PC-9 (cell line): ENCODE data around the gene LDHB. TPM values are rescaled to one million over a fixed set of nuclear protein-coding genes. Genes with fewer than 3 reads are reported as not detected.
"Not testable (repeated sequence)": the region's sequence is repeated elsewhere in the genome, so short reads cannot be mapped to it uniquely, and the experiment has no call there.

Experiments
- BruUV-seq: library from RNA; stranded (reverse); fragments of 400-500 nt; replicated peaks from 2 replicates; lab custom pipeline; 2021; lab: Mats Ljungman, UMichigan
- CTCF ChIA-PET: fragments of 300-600 bp; sonication (Branson Sonifier 250); formaldehyde crosslinking; loops from one replicate; lab custom pipeline; 2022; ENCODE audit warnings: antibody characterized with exemption; lab: Charles Lee
- POLR2A ChIA-PET: fragments of 300-600 bp; sonication (Branson Sonifier 250); formaldehyde crosslinking; loops from one replicate; lab custom pipeline; 2022; ENCODE audit warnings: antibody characterized with exemption; ENCODE audit not compliant: unreplicated experiment; lab: Charles Lee
- DNase-seq, 2 experiments: peaks; one replicate each; pipeline versions ENCODE4 v3.0.0 to v3.0.0-alpha.2; 2015 to 2022; ENCODE audit warnings: mixed read lengths in 1 of 2
- H2AFZ ChIP-seq: fragments of 200-600 bp; sonication (generic); 2 replicates; pipeline ENCODE4 v1.8.1; 2017; ENCODE audit warnings: antibody characterized with exemption
- H3F3A ChIP-seq: fragments of 200-600 bp; sonication (generic); 2 replicates; pipeline ENCODE4 v1.8.1; 2017; ENCODE audit warnings: antibody characterized with exemption, mild to moderate bottlenecking, low read depth; ENCODE audit not compliant: insufficient read depth
- H3K27ac ChIP-seq: fragments of 200-600 bp; sonication (generic); 2 replicates; pipeline ENCODE4 v1.6.1; 2016; ENCODE audit warnings: mixed run types
- H3K27me3 ChIP-seq: fragments of 200-600 bp; sonication (generic); 2 replicates; pipeline ENCODE4 v1.6.1; 2016; ENCODE audit warnings: low read depth, mixed run types; ENCODE audit not compliant: insufficient read depth
- H3K36me3 ChIP-seq: fragments of 200-600 bp; sonication (generic); 2 replicates; pipeline ENCODE4 v1.6.1; 2016; ENCODE audit warnings: low read depth, mixed run types
- H3K4me1 ChIP-seq: fragments of 200-600 bp; sonication (generic); replicated peaks from 2 replicates; pipeline ENCODE4 v1.6.1; 2016; ENCODE audit warnings: mixed run types; ENCODE audit not compliant: insufficient read depth
- H3K4me2 ChIP-seq: fragments of 200-600 bp; sonication (generic); 2 replicates; pipeline ENCODE4 v1.6.1; 2017; ENCODE audit warnings: mixed run types
- H3K4me3 ChIP-seq: fragments of 200-600 bp; sonication (generic); 2 replicates; pipeline ENCODE4 v1.6.1; 2016; ENCODE audit warnings: mixed run types
- H3K79me2 ChIP-seq: fragments of 200-600 bp; sonication (generic); 2 replicates; pipeline ENCODE4 v1.6.1; 2017; ENCODE audit warnings: low read depth, mixed run types
- H3K9me2 ChIP-seq: fragments of 200-600 bp; sonication (generic); 2 replicates; pipeline ENCODE4 v1.8.1; 2017; ENCODE audit warnings: mild to moderate bottlenecking; ENCODE audit not compliant: insufficient read depth
- H3K9me3 ChIP-seq: fragments of 200-600 bp; sonication (generic); 2 replicates; pipeline ENCODE4 v1.8.1; 2016; ENCODE audit warnings: low read depth; ENCODE audit not compliant: insufficient read depth
- H4K20me1 ChIP-seq: fragments of 200-600 bp; sonication (generic); 2 replicates; pipeline ENCODE4 v1.8.1; 2017; ENCODE audit not compliant: insufficient read depth
- EZH2 ChIP-seq: fragments of 200-600 bp; sonication (generic); IDR thresholded peaks from 2 replicates; pipeline ENCODE4 v1.8.0; 2017; ENCODE audit warnings: antibody characterized with exemption, low read depth
- intact Hi-C: fragments of 100-400 bp; cut with micrococcal nuclease; formaldehyde crosslinking; loops from one replicate; pipeline ENCODE4 v1.10.0; 2022; ENCODE audit not compliant: unreplicated experiment
- total RNA-seq: library from RNA; stranded (reverse); gene quantifications from 2 replicates; pipeline ENCODE4 v1.2.3, GENCODE V29; 2021
- TF ChIP-seq, protein P1 (sequence below): fragments of 200-600 bp; sonication (generic); conservative IDR thresholded peaks from 2 replicates; pipeline ENCODE4 v1.6.1; 2017; ENCODE audit warnings: mixed run types, antibody characterized with exemption, mild to moderate bottlenecking, moderate library complexity

LDHB gene
- total RNA-seq, 1 experiment from 2014 or later: 994 TPM

DNA sequence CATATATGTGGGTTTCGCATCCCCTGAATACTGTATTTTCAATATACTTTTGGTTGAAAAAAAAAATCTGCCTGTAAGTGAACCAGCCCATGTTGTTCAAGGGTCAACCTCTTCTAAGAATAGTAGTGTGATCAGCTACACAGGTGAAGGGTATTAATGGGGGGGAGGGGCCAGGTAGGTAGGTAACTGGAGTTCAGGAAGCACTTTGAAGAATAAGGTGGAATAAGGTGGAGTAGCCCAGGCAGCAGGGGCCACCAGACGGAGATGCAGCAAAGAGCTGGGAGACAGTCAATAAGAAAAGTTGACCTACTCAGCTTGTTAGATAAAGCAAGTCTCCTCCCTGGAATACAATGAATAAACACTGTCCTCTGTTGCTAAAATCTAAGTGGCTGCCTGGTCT is 9.3 kb downstream of the LDHB start:
- POLR2A ChIA-PET: interaction anchor here (0.8 kb wide), 1 partner anchor 9 kb away, joined by 5 read pairs; no protein-coding TSS in a partner anchor
- H4K20me1 ChIP-seq: peaks cover 16% of the 10 kb centered on the region
- no TSS peak for BruUV-seq

DNA sequence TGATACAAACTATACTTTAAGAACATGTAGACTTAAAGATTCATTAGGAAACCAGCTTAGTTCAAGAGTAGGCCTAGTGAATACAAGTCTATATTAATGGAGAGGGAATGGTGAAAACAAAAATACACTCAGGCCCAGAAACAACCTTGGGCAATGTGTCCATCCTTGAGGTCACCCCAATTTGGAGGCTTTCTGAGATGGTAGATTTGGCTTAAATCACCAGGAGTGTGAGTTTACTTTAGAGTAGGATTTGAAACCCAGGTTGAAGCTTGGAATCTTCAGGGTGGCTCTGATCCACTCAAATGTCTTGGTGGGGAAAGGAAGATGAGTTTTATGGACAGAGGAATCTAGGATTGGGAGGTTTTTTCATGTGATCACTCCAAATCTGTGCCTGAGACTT is 10.5 kb downstream of the LDHB start:
- Histone ChIP-seq H3F3A (peaks cover 18% of the 10 kb centered on the region; the same call in 1 of the 2 replicates), H3K9me3 (no peaks in the 10 kb centered on the region), H3K36me3 (peaks cover 85% of the 10 kb centered on the region), H3K4me3 (no peak overlapping the region), H2AFZ (no peak overlapping the region), H3K4me1 (no peaks in the 10 kb centered on the region), H3K79me2 (peaks cover 28% of the 10 kb centered on the region), H4K20me1 (peaks cover 16% of the 10 kb centered on the region), H3K27ac (no peak overlapping the region), H3K9me2 (no peaks in the 10 kb centered on the region), H3K4me2 (no peak overlapping the region), H3K27me3 (no peaks in the 10 kb centered on the region)
- TF ChIP-seq EZH2: no peak
- TF ChIP-seq, protein P1, sequence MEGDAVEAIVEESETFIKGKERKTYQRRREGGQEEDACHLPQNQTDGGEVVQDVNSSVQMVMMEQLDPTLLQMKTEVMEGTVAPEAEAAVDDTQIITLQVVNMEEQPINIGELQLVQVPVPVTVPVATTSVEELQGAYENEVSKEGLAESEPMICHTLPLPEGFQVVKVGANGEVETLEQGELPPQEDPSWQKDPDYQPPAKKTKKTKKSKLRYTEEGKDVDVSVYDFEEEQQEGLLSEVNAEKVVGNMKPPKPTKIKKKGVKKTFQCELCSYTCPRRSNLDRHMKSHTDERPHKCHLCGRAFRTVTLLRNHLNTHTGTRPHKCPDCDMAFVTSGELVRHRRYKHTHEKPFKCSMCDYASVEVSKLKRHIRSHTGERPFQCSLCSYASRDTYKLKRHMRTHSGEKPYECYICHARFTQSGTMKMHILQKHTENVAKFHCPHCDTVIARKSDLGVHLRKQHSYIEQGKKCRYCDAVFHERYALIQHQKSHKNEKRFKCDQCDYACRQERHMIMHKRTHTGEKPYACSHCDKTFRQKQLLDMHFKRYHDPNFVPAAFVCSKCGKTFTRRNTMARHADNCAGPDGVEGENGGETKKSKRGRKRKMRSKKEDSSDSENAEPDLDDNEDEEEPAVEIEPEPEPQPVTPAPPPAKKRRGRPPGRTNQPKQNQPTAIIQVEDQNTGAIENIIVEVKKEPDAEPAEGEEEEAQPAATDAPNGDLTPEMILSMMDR: no peak
- no TSS peak for BruUV-seq
- no peak for DNase-seq
- ChIA-PET CTCF (no interaction called here), POLR2A (no interaction called here)
- intact Hi-C loops: no loop called here

More for the DNA sequence above, 9.3 kb downstream of the LDHB start:
- CTCF ChIA-PET: interaction anchor here (1.2 kb wide), 1 partner anchor 32 kb away, joined by 6 read pairs; no protein-coding TSS in a partner anchor
- Histone ChIP-seq H3K36me3 (peaks cover 85% of the 10 kb centered on the region), H3K4me1 (no peaks in the 10 kb centered on the region), H3F3A (peaks cover 7% of the 10 kb centered on the region; the same call in 1 of the 2 replicates), H3K27ac (no peak overlapping the region), H3K4me3 (no peak overlapping the region), H3K4me2 (no peak overlapping the region), H3K79me2 (peaks cover 40% of the 10 kb centered on the region), H2AFZ (no peak overlapping the region), H3K9me3 (no peaks in the 10 kb centered on the region), H3K27me3 (no peaks in the 10 kb centered on the region), H3K9me2 (no peaks in the 10 kb centered on the region)
- DNase-seq: no peak
- intact Hi-C loops: no loop called here
- TF ChIP-seq EZH2: no peak
- TF ChIP-seq, protein P1: no peak

DNA sequence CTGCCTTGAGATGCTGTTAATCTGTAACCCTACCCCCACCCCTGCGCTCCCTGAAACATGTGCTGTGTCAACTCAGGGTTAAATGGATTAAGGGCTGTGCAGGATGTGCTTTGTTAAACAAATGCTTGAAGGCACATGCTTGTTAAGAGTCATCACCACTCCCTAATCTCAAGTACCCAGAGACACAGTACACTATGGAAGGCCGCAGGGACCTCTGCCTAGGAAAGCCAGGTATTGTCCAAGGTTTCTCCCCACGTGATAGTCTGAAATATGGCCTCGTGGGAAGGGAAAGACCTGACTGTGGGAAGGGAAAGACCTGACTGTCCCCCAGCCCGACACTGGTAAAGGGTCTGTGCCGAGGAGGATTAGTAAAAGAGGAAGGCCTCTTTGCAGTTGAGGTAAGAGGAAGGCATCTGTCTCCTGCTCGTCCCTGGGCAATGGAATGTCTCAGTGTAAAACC is 12.6 kb downstream of the LDHB start:
- H3K9me2 ChIP-seq, H3K4me1 ChIP-seq, H2AFZ ChIP-seq, H3K27ac ChIP-seq, H3K4me2 ChIP-seq, intact Hi-C loops, POLR2A ChIA-PET, H3K27me3 ChIP-seq, CTCF ChIA-PET, H4K20me1 ChIP-seq, H3K4me3 ChIP-seq, DNase-seq, BruUV-seq, H3K9me3 ChIP-seq: not testable (repeated sequence)
- Histone ChIP-seq H3F3A (peaks cover 28% of the 10 kb centered on the region; the same call in 1 of the 2 replicates), H3K36me3 (peaks cover 82% of the 10 kb centered on the region), H3K79me2 (peaks cover 11% of the 10 kb centered on the region)
